Liver (tissue), 9 donors: ENCODE results near the gene KPNA6. TPM values are rescaled to one million over a fixed set of nuclear protein-coding genes. Genes with fewer than 3 reads are reported as not detected.

ENCODE experiments used
- DNase-seq: peaks from one replicate; pipeline ENCODE4 v3.0.0-alpha.2; 2017; ENCODE audit warnings: low spot score
- H3K27ac ChIP-seq, 2 donors: one replicate each; pipeline ENCODE4 v1.7.0; 2013; ENCODE audit warnings: inconsistent platforms in 2 of 2, low read length in 2 of 2, control low read depth in 1 of 2, low read depth in 1 of 2, mild to moderate bottlenecking in 1 of 2
- H3K27me3 ChIP-seq, 4 donors: one replicate each; pipeline versions ENCODE4 v1.6.1 to v1.7.0; 2013; ENCODE audit warnings: low read length in 3 of 4, inconsistent platforms in 1 of 4, mild to moderate bottlenecking in 1 of 4, moderate library complexity in 1 of 4; ENCODE audit not compliant: control insufficient read depth in 4 of 4, insufficient read depth in 4 of 4
- H3K36me3 ChIP-seq, 4 donors: one replicate each; pipeline versions ENCODE4 v1.6.1 to v1.7.0; 2013; ENCODE audit warnings: low read length in 3 of 4, mild to moderate bottlenecking in 3 of 4, low read depth in 1 of 4, moderate library complexity in 1 of 4; ENCODE audit not compliant: control insufficient read depth in 4 of 4, insufficient read depth in 3 of 4
- H3K4me1 ChIP-seq, 4 donors: one replicate each; pipeline versions ENCODE4 v1.6.1 to v1.7.0; 2013; ENCODE audit warnings: low read length in 3 of 4, mild to moderate bottlenecking in 3 of 4, moderate library complexity in 1 of 4; ENCODE audit not compliant: control insufficient read depth in 4 of 4, insufficient read depth in 4 of 4
- H3K4me3 ChIP-seq, 3 donors: one replicate each; pipeline versions ENCODE4 v1.6.1 to v1.7.0; 2013; ENCODE audit warnings: low read length in 3 of 3, control low read depth in 1 of 3, low read depth in 1 of 3, mild to moderate bottlenecking in 1 of 3
- H3K9ac ChIP-seq, 2 donors: one replicate each; pipeline ENCODE4 v1.7.0; 2013; ENCODE audit warnings: low read length in 2 of 2, mild to moderate bottlenecking in 2 of 2, moderate library complexity in 2 of 2, control low read depth in 1 of 2, low read depth in 1 of 2
- H3K9me3 ChIP-seq, 4 donors: one replicate each; pipeline versions ENCODE4 v1.6.1 to v1.7.0; 2013; ENCODE audit warnings: low read length in 3 of 4; ENCODE audit not compliant: control insufficient read depth in 4 of 4
- EGR1 ChIP-seq, 2 donors: IDR thresholded peaks; 2 replicates each; pipeline ENCODE4 v1.6.1; 2016 to 2018; ENCODE audit warnings: antibody characterized with exemption in 2 of 2, low read depth in 2 of 2
- FOXA1 ChIP-seq: IDR thresholded peaks from 2 replicates; pipeline ENCODE4 v1.6.1; 2016; ENCODE audit warnings: antibody characterized with exemption
- FOXA2 ChIP-seq: IDR thresholded peaks from 2 replicates; pipeline ENCODE4 v1.6.1; 2016; ENCODE audit warnings: antibody characterized with exemption
- GABPA ChIP-seq, 2 donors: IDR thresholded peaks in 1 of 2; conservative IDR thresholded peaks in 1 of 2; 2 replicates each; pipeline ENCODE4 v1.6.1; 2016; ENCODE audit warnings: antibody characterized with exemption in 2 of 2, mild to moderate bottlenecking in 1 of 2, moderate library complexity in 1 of 2
- HNF4G ChIP-seq: IDR thresholded peaks from 2 replicates; pipeline ENCODE4 v1.6.1; 2016; ENCODE audit warnings: antibody characterized with exemption
- JUND ChIP-seq, 2 donors: IDR thresholded peaks; 2 replicates each; pipeline ENCODE4 v1.6.1; 2016; ENCODE audit warnings: antibody characterized with exemption in 2 of 2
- NR2F2 ChIP-seq: IDR thresholded peaks from 2 replicates; pipeline ENCODE4 v1.6.1; 2016; ENCODE audit warnings: antibody characterized with exemption
- RAD21 ChIP-seq, 2 donors: IDR thresholded peaks; 2 replicates each; pipeline ENCODE4 v1.6.1; 2016; ENCODE audit warnings: antibody characterized with exemption in 2 of 2, mild to moderate bottlenecking in 2 of 2
- SP1 ChIP-seq: IDR thresholded peaks from 2 replicates; pipeline ENCODE4 v1.6.1; 2018; ENCODE audit warnings: antibody characterized with exemption, mild to moderate bottlenecking
- TAF1 ChIP-seq: conservative IDR thresholded peaks from 2 replicates; pipeline ENCODE4 v1.6.1; 2016; ENCODE audit warnings: antibody characterized with exemption, mild to moderate bottlenecking
- YY1 ChIP-seq: IDR thresholded peaks from 2 replicates; pipeline ENCODE4 v1.6.1; 2016; ENCODE audit warnings: antibody characterized with exemption, mild to moderate bottlenecking
- WGBS: extraction: QIAGEN DNeasy Blood & Tissue Kit; methylation state at CpG from one replicate; pipeline ENCODE4 v1.1.7; 2013; 5-methylcytosine and 5-hydroxymethylcytosine counted together
- polyA plus RNA-seq, 2 donors: library from polyadenylated mRNA; stranded (reverse) in 1 of 2; unstranded in 1 of 2; fragments of 200-250 nt in 1 of 2; fragments of >200 nt in 1 of 2; fragmentation: Nextera tagmentation in 1 of 2; extraction: Ambion mirVana in 1 of 2; gene quantifications; one replicate each; pipeline versions ENCODE4 v1.2.1 to v1.2.3, GENCODE V29; 2013 to 2015
- total RNA-seq, 2 donors: library from RNA; depleted of rRNA; stranded (reverse); fragments of >200 nt; gene quantifications; one replicate each; pipeline ENCODE4 v1.2.3, GENCODE V29; 2014
- TF ChIP-seq, protein P1 (sequence below): IDR thresholded peaks from 2 replicates; pipeline ENCODE4 v1.6.1; 2016; ENCODE audit warnings: antibody characterized with exemption
- TF ChIP-seq, protein P2 (sequence below): IDR thresholded peaks from 2 replicates; pipeline ENCODE4 v1.6.1; 2016; ENCODE audit warnings: antibody characterized with exemption, mild to moderate bottlenecking
- TF ChIP-seq, protein P3 (sequence below): fragments of 150-350 bp; IDR thresholded peaks from 2 replicates; pipeline ENCODE4 v1.5.1; 2017; ENCODE audit warnings: improper control_type of control experiment, low read depth, low read length; ENCODE audit not compliant: missing input control
- donor health status: healthy.
- donor health status: healthy.
- donor health status: healthy.
- donor health status: healthy.
- donor health status: healthy.

KPNA6 gene
- total and polyA plus RNA-seq, 4 donors = 9.3 to 23.2 (median 16.7) TPM

DNA sequence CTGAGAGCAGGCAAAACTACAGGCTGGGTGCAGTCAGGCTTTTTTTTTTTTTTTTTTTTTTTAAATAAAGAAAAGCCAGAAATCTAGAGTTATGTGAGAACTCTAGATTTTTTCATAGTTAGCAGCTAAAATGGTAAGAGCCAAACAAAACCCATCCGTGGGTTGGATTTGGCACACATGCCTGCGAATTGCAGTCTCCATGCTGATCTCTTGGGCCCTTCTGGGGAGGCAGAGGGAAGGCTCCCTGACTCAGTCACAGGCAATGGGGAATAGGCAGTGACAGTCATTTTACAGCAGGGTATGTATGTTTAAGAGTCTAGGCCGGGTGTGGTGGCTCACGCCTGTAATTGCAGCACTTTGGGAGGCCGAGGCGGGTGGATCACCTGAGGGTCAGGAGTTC, 74.2 kb downstream of the KPNA6 start:
- H3K36me3 ChIP-seq = peaks cover 4 to 23% (median 21%) of the 10 kb centered on the region in 4 donors
- peaks cover 16 to 45% (median 33%) of the 10 kb centered on the region in 4 donors for H3K4me1 ChIP-seq
- no peaks in the 10 kb centered on the region for H3K9me3 ChIP-seq
- no peak for DNase-seq
- TF ChIP-seq JUND (IDR thresholded peaks at IDR 0.05) (no peak), TAF1 (no peak), NR2F2 (no peak), RAD21 (IDR thresholded peaks at IDR 0.05) (no peak), FOXA1 (no peak), HNF4G (no peak), YY1 (no peak), SP1 (no peak), GABPA (IDR thresholded peaks at IDR 0.05 in 1 of 2, conservative IDR thresholded peaks at IDR 0.05 in 1 of 2) (no peak), EGR1 (IDR thresholded peaks at IDR 0.05; ENCODE audit: low read depth in 2 of 2) (no peak), FOXA2 (no peak)
- TF ChIP-seq, protein P1, sequence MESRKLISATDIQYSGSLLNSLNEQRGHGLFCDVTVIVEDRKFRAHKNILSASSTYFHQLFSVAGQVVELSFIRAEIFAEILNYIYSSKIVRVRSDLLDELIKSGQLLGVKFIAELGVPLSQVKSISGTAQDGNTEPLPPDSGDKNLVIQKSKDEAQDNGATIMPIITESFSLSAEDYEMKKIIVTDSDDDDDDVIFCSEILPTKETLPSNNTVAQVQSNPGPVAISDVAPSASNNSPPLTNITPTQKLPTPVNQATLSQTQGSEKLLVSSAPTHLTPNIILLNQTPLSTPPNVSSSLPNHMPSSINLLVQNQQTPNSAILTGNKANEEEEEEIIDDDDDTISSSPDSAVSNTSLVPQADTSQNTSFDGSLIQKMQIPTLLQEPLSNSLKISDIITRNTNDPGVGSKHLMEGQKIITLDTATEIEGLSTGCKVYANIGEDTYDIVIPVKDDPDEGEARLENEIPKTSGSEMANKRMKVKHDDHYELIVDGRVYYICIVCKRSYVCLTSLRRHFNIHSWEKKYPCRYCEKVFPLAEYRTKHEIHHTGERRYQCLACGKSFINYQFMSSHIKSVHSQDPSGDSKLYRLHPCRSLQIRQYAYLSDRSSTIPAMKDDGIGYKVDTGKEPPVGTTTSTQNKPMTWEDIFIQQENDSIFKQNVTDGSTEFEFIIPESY = no peak
- TF ChIP-seq, protein P2, sequence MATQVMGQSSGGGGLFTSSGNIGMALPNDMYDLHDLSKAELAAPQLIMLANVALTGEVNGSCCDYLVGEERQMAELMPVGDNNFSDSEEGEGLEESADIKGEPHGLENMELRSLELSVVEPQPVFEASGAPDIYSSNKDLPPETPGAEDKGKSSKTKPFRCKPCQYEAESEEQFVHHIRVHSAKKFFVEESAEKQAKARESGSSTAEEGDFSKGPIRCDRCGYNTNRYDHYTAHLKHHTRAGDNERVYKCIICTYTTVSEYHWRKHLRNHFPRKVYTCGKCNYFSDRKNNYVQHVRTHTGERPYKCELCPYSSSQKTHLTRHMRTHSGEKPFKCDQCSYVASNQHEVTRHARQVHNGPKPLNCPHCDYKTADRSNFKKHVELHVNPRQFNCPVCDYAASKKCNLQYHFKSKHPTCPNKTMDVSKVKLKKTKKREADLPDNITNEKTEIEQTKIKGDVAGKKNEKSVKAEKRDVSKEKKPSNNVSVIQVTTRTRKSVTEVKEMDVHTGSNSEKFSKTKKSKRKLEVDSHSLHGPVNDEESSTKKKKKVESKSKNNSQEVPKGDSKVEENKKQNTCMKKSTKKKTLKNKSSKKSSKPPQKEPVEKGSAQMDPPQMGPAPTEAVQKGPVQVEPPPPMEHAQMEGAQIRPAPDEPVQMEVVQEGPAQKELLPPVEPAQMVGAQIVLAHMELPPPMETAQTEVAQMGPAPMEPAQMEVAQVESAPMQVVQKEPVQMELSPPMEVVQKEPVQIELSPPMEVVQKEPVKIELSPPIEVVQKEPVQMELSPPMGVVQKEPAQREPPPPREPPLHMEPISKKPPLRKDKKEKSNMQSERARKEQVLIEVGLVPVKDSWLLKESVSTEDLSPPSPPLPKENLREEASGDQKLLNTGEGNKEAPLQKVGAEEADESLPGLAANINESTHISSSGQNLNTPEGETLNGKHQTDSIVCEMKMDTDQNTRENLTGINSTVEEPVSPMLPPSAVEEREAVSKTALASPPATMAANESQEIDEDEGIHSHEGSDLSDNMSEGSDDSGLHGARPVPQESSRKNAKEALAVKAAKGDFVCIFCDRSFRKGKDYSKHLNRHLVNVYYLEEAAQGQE = no peak
- H3K27ac ChIP-seq = no peak overlapping the region
- no peak overlapping the region for H3K9ac ChIP-seq
- whole genome bisulfite sequencing = 89% methylated on average over 6 of the region's 6 CpGs
- H3K4me3 ChIP-seq = no peak overlapping the region
- H3K27me3 ChIP-seq = no peaks in the 10 kb centered on the region

DNA sequence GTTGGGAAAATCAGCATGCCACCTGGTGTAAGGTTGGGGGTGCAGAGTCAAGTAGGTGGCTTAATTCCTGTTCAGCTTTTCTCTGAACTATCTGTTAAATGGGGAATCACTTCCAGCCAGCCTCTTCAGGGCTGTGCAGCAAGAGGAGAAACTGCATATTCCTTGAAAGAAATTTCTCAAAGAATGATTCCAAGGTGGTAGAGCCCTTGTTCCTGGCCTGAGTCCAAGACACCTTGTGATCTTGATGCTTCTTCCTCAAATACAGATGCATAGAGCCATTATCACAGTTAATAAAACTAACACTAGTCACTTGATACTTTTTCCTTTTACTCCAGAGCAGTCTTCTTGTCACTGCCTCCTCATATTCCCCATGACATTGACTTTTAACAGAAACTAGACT, 76.8 kb downstream of the KPNA6 start:
- no peaks in the 10 kb centered on the region for H3K27me3 ChIP-seq
- peaks cover 8 to 21% (median 12%) of the 10 kb centered on the region in 4 donors for H3K4me1 ChIP-seq
- DNase-seq = no peak
- no peaks in the 10 kb centered on the region for H3K9me3 ChIP-seq
- H3K36me3 ChIP-seq = peaks cover 8 to 48% (median 41%) of the 10 kb centered on the region in 4 donors
- no peak for TF ChIP-seq FOXA1
- H3K27ac ChIP-seq = no peak overlapping the region
- no peak overlapping the region for H3K9ac ChIP-seq
- H3K4me3 ChIP-seq = no peak overlapping the region

DNA sequence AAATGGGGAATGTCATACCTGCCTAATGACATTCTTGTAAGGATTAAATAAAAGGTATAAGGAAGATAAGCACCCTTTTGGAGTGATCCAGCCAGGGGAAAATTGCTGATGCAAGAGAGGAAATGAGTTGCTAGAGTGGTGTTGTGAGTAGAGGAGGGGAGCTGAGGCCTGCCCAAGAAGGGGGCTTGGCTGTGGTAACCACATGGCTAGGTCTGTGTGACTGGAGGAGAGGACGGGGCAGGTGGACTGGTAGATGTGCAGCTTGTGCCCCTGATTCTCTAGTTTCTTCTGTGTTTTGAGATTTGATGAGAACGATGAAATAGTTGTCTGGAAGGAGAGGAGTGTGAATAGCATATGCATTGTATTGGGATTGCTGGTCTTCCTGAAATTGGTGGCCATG, 78.2 kb downstream of the KPNA6 start:
- H3K27me3 ChIP-seq = no peaks in the 10 kb centered on the region
- H3K4me3 ChIP-seq = no peak overlapping the region
- no peak for TF ChIP-seq RAD21 (IDR thresholded peaks at IDR 0.05)
- TF ChIP-seq, protein P3, sequence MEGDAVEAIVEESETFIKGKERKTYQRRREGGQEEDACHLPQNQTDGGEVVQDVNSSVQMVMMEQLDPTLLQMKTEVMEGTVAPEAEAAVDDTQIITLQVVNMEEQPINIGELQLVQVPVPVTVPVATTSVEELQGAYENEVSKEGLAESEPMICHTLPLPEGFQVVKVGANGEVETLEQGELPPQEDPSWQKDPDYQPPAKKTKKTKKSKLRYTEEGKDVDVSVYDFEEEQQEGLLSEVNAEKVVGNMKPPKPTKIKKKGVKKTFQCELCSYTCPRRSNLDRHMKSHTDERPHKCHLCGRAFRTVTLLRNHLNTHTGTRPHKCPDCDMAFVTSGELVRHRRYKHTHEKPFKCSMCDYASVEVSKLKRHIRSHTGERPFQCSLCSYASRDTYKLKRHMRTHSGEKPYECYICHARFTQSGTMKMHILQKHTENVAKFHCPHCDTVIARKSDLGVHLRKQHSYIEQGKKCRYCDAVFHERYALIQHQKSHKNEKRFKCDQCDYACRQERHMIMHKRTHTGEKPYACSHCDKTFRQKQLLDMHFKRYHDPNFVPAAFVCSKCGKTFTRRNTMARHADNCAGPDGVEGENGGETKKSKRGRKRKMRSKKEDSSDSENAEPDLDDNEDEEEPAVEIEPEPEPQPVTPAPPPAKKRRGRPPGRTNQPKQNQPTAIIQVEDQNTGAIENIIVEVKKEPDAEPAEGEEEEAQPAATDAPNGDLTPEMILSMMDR = no peak
- TF ChIP-seq, protein P1 = no peak
- no peak for TF ChIP-seq SP1
- TF ChIP-seq FOXA1 = no peak
- no peak for TF ChIP-seq EGR1 (IDR thresholded peaks at IDR 0.05; ENCODE audit: low read depth in 2 of 2)
- peaks cover 17 to 60% (median 53%) of the 10 kb centered on the region in 4 donors for H3K36me3 ChIP-seq
- no peak for DNase-seq
- no peak overlapping the region for H3K9ac ChIP-seq
- 92% methylated on average over 2 of the region's 2 CpGs for WGBS
- H3K9me3 ChIP-seq = no peaks in the 10 kb centered on the region
- H3K27ac ChIP-seq = no peak overlapping the region
- peaks cover 4 to 14% (median 7%) of the 10 kb centered on the region in 4 donors for H3K4me1 ChIP-seq
